HG03103 (cell line): Measurements from ENCODE around the gene MSRB3.

Source experiments
- ATAC-seq: cut with Tn5 transposase; IDR thresholded peaks from one replicate; pipeline ENCODE4 v1.9.1; 2021; ENCODE audit warnings: low read depth; ENCODE audit not compliant: unreplicated experiment

MSRB3 gene

DNA sequence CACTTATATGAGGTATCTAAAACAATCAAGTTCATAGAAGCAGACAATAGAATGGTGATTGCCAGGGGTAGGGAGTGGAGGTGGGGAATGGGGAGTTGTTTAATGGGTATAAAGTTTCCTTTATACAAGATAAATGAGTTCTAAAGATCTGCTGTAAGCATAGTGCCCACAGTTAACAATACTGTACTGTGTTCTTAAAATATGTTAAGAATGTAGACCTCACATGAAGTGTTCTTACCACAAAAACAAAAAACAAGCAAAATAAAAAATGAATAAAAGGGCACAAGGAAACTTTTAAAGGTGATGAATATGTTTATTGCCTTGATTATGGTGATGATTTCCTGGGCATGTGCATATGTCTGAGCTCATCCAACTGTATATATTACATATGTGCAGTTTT, 211.8 kb downstream of the MSRB3 start:
- ATAC-seq, result no peak

DNA sequence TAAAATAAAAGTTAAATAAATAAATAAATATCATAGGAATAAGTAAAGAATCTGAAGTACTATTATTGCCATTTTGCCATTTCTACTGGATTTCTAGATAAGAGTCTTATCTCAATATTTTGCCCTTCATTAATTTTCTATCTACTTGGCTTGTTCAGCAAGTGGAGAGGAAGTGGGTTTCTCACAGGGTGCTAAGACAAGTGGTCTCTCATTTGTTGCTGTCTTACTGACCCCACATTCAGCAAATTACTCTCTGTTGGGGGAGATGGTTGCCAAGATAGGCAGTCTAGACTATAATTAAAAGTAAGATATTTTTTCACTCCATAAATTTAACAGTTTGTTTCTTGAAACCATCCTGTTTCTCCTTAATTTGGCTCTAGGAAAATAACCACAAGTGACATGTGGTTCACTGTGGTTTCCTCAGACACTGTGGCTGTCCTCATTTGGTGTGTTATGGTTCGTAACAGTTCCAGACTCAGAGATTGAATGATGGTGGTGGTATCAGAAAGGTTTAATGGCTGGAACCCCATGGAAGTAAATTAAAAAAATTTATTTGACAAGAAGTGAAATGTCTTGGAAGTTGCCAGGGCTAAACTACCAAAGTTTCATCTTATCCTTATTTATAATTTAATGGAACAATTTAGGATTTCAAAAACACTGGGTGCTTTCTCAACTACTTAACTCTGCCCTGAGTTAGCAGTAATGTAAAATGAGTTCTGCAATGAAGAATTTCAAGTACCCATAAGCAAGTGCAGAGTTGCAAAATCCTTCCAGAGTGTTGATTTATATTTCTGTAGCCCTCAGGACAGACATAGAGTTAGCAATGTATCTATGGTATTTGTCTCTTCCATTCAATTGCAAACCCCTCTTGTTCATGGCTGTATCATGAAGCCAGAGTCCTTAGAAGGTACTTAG, 214.8 kb downstream of the MSRB3 start:
- no peak for ATAC-seq

DNA sequence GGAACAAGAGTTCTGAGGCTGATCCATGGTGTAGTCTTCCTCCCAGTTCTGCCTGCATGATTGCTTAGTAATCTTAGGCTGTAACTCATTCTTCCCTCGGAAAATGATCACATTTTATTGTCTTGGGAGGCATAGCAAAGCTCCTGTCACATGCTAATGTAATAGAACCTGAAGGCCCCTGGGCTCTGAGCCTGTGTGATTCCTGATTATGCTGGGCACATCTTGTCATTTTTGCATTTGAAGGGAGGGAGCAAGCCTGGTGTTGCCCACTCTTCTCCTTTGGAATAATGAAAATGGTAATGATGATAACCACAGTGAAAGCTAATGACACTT, 215.4 kb downstream of the MSRB3 start:
- ATAC-seq, result no peak

DNA sequence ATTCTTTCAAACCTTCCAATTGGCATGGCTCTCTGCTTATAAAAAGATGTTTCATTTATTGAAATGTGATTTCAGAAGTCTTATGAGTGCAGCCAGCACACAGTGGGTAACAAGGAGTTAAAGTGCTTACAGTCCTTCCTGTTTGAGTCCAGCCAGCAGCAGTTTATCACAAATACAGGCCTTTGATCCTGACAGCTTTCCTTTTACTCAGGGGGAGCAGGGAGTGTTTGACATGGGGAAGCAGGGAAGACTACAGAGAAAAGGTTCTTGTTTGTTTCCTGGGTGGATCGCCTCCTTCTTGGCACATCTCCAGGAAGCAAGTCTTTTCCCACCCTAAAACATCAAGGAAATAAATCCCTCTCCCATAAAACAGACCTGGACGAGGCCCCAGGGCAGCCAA, 216.1 kb downstream of the MSRB3 start:
- ATAC-seq, result no peak

- ATAC-seq, result no peak
Observed at GRCh38 chr12:65495233-65495632, 216.8 kb downstream of the MSRB3 start.

GRCh38 chr12:65496617-65497016, 218.1 kb downstream of the MSRB3 start:
- ATAC-seq, result no peak

GRCh38 chr12:65497660-65498059, 219.2 kb downstream of the MSRB3 start:
- ATAC-seq, result no peak

GRCh38 chr12:65499167-65499566, 220.7 kb downstream of the MSRB3 start:
- no peak for ATAC-seq

- no peak for ATAC-seq
Observed at GRCh38 chr12:65500091-65500900, 221.8 kb downstream of the MSRB3 start.

DNA sequence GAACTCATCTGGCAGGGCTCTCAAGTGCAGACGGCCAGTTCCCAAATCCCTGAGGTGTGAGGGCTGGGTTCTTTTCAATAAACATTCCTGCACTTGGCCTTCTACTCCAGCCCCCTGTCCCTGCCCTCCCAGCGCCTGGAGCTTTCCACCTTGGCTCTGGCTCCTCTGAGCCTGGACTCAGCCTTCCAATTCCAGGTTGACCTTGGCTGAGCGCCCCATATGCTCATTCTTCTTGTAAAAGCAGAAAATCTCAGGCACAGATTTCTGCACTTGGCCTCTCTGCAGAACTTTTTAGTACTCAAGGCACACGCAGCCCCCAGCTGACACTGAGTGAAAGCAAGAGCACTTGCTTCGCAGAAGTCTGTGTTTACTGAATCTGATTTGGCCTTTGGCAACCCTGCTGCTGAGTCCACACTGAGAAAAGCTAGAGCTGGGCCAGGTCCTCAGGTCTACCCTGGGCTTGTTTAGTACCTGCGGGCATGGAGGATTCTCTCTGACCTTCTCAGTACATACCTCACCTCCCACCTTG, 222.7 kb downstream of the MSRB3 start:
- no peak for ATAC-seq

DNA sequence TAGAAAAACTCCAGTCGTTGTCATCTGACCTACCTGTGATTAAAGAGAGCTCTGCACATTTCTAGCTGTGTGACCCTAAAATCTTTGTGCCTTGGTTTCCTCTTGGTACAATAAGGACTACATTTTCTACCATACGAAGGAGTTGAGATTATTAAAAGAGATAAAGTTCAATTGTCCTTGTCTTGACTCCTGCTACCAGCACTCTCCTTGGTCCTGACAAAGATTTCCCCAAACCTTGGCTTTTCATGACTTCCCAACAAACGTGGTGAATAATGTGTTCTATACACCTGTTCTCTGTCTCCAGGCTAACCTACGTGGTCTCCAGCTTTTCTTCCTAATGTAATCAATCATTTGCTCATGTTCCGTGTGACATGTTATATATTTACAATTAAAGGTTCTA, 223.5 kb downstream of the MSRB3 start:
- ATAC-seq, result no peak

DNA sequence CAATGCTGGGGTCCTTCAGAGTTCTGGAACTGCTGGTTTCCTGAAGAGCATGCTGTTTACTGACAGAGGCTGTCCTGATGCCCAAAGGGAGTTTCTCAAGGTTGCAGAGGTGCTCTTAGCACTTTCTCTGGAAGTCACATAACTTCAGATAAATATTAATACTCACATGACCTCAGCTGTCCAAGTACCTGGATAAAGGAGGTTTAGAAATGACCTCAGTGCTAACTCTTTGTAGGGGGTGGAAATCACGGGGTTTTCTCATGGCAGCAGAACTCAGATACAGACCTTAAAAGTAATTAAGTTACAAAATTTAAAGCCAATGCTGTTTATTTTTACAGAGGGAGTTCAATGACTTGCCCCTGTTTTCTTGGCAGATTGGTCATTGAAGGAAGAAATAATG, 225.9 kb downstream of the MSRB3 start:
- no peak for ATAC-seq

DNA sequence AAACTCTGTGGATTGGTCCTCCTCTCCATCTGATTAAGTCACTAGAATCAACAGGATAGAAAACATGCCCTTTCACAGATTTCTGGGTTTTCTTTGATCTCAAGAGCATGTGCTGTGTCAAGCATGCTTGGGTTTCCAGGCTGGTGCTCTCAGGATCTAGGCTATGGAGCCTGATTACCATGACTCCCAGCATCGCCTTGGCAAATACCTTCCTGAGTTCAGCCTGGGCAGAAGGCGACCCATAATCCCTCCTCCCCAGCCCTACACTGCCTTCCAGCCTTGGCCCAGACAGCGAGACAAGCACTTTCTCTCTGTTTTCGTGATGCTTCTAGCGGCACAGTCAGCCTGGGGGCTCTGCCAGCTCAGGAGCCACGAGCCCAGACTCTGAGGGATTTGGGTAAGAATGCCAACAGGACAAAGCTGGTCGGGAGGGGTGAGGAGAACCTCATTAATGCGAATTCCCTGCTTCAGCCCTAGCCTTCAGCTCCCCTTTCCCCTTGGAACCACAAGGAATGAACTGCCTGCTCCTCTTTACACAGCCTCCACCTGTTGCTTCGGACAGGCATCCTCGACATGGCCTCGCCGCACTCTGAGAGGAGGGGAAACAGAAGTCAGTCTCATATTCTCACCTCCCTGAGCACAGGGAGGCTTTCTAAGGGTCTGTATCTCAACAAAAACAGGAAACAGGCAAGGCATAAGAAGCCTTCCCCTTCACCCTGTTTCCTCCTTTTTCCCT, 227.1 kb downstream of the MSRB3 start:
- no peak for ATAC-seq

DNA sequence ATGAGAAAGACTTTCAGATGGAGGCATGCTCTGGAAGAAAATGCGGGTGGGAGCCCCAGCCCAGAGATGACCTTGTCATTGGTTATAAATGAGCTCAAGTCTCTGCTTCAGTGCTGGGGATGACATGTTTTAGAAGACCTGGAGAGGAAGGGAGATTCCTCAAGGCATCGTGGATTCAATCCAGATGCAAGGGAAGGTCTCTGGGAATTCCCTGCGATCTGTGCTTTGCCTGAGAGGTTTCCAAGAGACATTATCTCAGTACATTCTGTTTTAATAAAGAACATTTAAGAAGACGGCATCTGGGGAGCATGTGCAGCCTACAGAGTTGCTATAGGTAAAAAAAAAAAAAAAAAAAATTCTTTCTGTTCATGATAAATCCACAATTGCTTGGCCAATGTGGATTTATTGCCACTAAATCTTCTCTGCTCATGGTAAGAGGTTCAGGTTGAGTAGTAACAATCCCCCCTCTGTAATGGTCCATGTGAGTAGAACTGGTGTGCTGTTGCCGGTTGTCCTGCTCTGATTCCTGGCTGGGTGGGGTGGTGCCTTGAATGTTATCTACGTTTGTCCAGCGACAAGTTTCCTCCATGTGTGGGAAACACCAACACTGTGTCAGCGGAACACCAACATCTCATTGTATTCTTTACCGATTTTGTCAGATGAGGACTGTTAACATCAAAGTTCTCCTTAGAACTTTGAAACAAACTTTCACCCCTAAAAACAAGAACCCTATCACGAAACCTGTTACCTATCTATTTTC, 230.0 kb downstream of the MSRB3 start:
- ATAC-seq, result no peak

DNA sequence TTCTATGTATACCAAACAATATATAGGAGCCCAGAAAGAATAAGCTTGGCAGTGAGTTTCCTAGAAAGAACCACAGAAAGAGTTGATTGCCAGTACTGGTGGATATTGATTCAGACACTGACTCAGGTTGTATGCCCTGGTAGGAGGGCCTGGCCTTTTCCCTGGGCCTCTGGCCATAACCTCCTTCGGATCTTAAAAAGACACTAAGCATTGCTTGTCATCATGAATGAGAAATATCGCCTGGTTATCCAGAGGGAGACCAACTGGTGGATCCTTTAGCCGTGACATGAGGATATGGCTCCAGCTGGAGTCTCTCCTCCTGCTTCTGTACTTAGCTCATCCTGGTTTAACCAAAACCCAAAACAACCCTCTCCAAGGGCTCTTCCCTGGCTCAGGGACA, 231.5 kb downstream of the MSRB3 start:
- no peak for ATAC-seq

GRCh38 chr12:65510584-65511050, 232.1 kb downstream of the MSRB3 start:
- no peak for ATAC-seq

- ATAC-seq, result no peak
Observed at GRCh38 chr12:65511134-65511834, 232.8 kb downstream of the MSRB3 start.

DNA sequence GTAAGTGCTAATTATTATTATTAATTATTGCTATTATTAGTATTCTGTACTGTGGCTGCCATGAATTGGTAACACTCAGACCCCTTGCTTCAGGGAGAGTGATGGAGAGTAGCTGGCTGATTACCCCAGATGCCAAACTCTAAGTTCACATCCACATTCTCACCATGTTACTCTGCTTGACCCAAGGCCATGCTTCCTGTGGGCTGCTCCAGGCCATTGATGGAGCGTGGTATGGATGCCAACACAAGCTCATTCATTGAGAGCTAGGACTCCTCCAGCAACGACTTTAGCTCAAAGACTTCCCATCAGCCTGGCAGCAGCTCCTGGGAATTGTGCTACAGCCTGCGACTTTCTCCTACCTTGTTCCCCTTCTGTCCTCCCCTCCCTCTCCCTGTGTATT, 233.4 kb downstream of the MSRB3 start:
- no peak for ATAC-seq
